GM08714 (cell line): ENCODE measurements around the gene RALGPS1.

Experiments used
- H3K4me3 ChIP-seq: fragments of 200-500 bp; sonication (Bioruptor generic); 2 replicates; pipeline ENCODE4 v1.5.1; 2014; ENCODE audit warnings: mild to moderate bottlenecking, low read length, inconsistent platforms
- ZNF274 ChIP-seq: IDR thresholded peaks from 2 replicates; pipeline ENCODE4 v1.6.1; 2012; ENCODE audit warnings: mild to moderate bottlenecking, low read depth, low read length

The RALGPS1 gene

DNA sequence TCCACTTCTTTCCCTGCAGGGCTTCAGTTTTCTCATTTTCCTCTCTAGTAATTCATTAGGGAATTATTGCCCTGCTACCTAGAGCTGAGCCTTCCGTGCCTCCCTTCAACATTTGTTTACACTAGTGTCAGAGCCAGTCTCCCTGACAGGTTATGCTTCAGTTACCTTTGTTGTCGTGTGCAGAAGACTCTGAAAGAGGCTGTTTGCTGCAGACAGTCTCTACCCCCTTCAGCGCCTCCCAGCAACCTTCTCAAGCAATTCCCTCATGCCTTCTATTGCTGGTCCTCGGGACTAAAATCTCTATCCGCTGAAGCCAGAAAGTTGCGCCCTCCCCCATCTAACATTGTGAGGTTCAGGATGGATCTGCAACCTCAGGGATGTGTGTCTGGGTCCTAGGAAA is 12.8 kb downstream of the RALGPS1 start:
- no peak overlapping the region for H3K4me3 ChIP-seq
- no peak for TF ChIP-seq ZNF274

- no peak for TF ChIP-seq ZNF274
Measured at GRCh38 chr9:126932871-126933321, 18.3 kb downstream of the RALGPS1 start.

DNA sequence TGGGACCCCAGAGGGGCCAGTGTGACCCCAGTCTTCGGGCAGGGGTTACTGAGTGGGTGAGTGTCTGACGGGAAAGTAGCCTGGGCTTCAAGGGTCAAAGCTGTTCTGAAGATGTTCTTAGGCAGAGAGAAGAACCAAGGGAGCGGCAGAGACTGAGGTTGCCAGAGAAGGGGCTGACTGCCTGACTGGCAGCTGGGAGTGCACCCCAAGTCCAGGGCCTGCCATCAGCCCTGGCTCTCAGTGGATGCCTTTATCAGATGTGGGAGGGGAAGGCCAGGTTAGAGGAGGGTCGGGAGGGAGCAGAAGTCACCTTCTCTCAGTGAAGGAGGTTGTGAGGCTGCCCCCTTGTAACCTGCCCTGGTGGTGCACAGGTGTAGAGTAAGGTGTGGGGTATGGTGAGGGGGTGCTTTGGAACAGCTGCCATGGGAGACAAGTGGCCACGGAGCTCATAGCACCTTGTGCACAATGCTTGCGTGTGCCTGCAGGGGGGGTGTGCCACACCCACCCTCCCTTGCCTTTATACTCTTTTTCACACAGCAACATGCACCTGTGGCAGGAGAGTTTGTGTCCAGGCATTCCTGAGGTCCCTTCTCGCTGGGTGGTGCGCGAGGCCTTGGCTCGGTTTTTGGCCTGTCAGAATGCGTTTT is 18.9 kb downstream of the RALGPS1 start:
- no peak overlapping the region for H3K4me3 ChIP-seq
- no peak for TF ChIP-seq ZNF274

More at GRCh38 chr9:126932871-126933321, 18.3 kb downstream of the RALGPS1 start:
- no peak overlapping the region for H3K4me3 ChIP-seq

- H3K4me3 ChIP-seq, result no peak overlapping the region
- no peak for TF ChIP-seq ZNF274
Measured at GRCh38 chr9:126934441-126934840, 19.9 kb downstream of the RALGPS1 start.

GRCh38 chr9:126935630-126936029 is 21.0 kb downstream of the RALGPS1 start:
- TF ChIP-seq ZNF274, result no peak
- H3K4me3 ChIP-seq, result no peak overlapping the region

DNA sequence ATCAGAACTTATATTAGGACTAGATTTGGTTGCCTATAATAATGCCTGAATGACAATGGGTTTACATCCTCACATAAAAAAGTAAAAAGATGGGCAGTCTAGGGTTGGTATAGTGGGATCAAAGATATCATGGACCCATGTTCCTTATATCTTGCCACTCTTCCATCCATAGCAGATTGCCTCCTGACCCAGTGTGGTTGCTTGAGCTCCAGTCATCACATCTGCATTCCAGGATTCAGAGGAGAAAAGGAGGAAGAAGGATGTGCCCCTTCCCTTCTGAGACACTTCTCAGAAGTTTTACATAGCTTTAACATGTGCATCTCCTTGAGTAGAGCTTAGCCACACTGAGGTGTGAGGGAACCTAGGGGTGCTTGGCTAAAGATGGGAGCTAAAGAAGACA is 22.9 kb downstream of the RALGPS1 start:
- H3K4me3 ChIP-seq, result no peak overlapping the region
- no peak for TF ChIP-seq ZNF274

- no peak for TF ChIP-seq ZNF274
- no peak overlapping the region for H3K4me3 ChIP-seq
Measured at GRCh38 chr9:126938327-126938726, 23.7 kb downstream of the RALGPS1 start.

GRCh38 chr9:126939821-126940221 is 25.2 kb downstream of the RALGPS1 start:
- H3K4me3 ChIP-seq, result no peak overlapping the region
- TF ChIP-seq ZNF274, result no peak

DNA sequence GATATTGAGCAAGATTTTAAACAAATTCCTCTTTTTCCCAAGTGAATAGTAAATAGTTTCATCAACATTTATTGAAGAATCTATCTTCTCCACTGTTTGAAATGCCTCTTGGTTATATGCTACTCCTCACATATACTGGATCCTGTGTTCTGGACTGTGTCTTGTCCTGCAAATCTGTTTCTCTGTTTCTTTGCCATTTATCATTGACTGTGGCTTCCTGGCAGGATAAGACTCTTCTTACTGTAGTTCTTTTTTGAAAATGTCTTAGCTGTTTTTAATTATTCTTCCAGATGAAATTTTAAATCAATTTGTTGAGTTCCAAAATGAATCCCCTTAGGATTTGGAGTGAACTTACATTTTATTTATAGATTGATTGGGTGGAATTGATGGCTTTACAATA is 27.8 kb downstream of the RALGPS1 start:
- no peak for TF ChIP-seq ZNF274
- H3K4me3 ChIP-seq, result no peak overlapping the region

DNA sequence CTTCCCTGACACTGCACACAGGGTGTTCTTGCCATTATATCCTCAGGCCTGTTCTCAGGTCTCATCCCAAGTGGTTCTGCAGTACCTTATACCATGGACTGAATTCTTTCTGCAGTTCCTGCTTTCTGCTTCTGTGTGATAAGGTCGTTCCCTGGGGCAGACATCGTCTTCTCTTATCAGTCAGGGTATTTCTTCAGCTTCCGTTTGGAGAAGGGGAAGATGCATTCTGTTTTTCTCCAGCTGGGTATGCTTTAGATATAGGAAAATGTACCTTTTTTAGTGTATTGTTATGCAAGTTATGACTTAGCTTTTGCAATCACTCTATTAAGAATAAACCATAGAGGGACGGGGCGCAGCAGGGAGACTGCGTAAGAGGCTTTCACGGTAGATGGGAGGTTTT is 31.1 kb downstream of the RALGPS1 start:
- H3K4me3 ChIP-seq, result no peak overlapping the region
- no peak for TF ChIP-seq ZNF274

DNA sequence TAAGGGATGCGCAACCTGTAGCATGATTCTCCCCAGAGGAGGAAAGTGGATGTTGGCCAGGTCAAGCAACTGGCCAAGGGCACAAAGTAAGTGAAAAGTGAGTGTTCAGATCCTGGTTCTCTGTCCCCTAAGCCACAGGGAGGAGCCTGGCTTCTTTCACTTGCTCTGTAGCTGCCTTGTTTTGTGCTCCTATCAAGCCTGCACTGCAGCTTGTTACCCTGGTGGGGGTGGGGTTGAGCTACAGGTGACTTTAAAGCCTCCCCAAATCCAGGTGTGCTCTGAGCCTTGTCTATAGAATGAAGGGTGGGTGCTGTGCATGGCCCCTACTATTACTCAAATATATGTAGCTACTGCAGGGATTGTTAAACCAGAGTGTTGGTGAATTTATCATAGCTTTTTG is 32.9 kb downstream of the RALGPS1 start:
- no peak overlapping the region for H3K4me3 ChIP-seq
- TF ChIP-seq ZNF274, result no peak

DNA sequence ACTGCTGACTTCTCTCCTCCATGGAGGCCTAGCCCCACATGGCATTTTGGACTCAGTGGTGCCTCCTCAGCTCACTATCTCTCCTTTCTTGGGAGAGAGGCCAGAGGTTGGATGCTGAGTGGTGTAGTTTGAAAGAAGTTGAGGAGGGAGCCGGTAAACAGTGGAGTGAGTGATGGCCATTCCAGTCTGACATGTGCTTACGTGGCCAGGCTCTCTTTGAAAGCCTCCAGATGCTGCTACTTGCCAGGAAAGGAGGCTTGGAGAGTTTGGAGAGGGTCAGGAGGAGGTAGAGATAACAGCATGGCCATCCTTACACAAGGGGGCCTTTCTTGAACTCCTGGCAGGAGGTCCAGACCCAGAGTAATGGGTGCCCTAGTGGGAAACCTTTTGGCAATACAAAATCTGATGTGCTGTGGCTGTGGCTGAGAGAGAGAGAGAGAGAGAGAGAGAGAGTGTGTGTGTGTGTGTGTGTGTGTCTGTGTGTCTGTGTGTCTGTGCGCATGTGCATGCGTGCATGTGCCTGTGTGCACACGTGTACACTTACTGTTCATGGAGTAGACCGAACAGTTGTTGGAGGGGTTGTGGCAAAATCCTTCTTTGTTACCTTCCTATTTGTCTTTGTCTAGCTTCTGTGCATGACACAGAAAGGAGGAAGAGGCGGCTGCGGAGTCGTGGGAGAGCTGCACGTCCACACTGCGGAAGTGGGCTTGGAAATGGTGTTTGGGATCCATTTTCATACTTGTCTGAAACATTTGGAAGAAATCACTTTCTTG is 37.8 kb downstream of the RALGPS1 start:
- TF ChIP-seq ZNF274, result no peak
- no peak overlapping the region for H3K4me3 ChIP-seq

DNA sequence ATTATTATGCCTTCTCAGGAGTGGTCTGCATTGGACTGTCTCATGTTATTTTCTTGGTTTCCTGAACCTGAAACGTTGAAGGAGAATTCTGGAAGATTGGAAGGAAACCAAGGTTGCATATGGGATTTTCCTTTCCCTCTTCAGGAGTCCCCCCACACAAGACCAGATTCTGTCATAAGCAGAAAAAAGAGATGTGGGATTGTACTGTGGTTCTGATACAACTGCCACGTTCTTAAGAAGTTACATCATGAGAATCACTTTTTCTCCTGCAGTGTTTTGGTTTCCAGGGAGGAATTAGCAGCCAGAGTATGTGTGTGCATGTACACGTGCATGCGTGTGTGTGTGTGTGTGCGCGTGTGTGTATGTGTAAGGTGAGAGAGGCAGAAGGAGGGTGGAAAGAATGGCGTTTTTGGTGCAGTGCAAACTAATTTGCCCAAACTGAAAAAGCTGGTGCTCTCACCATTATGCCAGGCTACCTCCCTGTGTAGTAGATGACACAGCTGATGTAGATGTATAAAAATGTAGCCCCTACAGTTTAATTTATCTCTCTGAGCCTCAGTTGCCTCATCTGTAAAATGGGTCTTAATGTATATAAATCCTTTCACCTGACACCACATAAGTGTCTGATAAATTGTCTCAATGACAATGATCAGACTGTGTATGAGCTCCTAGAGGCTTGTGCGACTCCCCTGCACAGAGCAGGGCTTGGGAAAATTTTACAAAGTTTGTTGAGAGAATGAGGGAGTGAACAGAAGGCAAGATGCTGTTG is 38.6 kb downstream of the RALGPS1 start:
- no peak overlapping the region for H3K4me3 ChIP-seq
- TF ChIP-seq ZNF274, result no peak

GRCh38 chr9:126955811-126956210 is 41.2 kb downstream of the RALGPS1 start:
- no peak for TF ChIP-seq ZNF274
- no peak overlapping the region for H3K4me3 ChIP-seq
